Tibial nerve (tissue), 4 donors: ENCODE results near the gene APOL2.

Experiments
- EP300 ChIP-seq, 2 donors: sonication (generic); formaldehyde crosslinking; IDR thresholded peaks; one replicate each; pipeline ENCODE4 v1.6.1; 2017; ENCODE audit warnings: antibody characterized with exemption in 2 of 2, mild to moderate bottlenecking in 1 of 2
- TF ChIP-seq, protein P1 (sequence below), 5 experiments: fragments of 200-600 bp in 3 of 5; fragments of 450-650 bp in 2 of 5; sonication (generic) in 3 of 5; IDR thresholded peaks; one replicate each; pipeline ENCODE4 v1.5.1; 2016 to 2019; ENCODE audit warnings: antibody characterized with exemption in 5 of 5, mild to moderate bottlenecking in 3 of 5, moderate library complexity in 2 of 5

DNA sequence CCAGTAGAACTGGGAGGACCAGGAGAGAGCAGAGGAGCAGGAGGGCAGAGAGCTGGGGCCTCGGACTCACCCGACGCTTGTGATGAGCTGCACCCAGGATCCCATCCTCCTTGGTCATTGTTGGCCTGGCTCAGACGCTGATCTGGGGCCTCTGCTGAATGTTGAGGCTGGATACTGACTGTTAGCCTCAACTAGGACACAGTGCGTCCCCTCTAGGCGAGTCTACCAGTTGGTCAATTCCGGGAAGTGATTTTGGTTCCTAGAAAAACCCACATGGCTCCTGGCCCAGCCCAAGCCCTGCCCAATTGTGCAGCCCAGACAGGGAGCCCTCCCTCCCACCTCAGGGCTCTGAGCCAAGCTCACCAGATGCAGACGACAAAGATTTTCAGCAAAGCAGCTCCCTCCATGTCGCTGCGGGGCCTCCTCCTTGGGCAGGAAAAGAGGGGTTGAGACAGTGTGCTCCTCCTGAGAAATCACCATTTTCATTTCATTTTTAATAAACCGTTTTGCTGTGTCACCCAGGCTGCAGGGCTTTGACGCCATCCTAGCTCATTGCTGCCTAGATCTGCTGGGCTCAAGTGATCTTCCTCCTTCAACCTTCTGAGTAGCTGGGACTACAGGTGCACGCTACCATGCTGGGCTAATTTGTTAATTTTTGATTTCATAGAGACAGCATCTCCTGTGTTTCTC lies 37.6 kb downstream of the APOL2 start, which contains the start of gene APOL4:
- TF ChIP-seq, protein P1, sequence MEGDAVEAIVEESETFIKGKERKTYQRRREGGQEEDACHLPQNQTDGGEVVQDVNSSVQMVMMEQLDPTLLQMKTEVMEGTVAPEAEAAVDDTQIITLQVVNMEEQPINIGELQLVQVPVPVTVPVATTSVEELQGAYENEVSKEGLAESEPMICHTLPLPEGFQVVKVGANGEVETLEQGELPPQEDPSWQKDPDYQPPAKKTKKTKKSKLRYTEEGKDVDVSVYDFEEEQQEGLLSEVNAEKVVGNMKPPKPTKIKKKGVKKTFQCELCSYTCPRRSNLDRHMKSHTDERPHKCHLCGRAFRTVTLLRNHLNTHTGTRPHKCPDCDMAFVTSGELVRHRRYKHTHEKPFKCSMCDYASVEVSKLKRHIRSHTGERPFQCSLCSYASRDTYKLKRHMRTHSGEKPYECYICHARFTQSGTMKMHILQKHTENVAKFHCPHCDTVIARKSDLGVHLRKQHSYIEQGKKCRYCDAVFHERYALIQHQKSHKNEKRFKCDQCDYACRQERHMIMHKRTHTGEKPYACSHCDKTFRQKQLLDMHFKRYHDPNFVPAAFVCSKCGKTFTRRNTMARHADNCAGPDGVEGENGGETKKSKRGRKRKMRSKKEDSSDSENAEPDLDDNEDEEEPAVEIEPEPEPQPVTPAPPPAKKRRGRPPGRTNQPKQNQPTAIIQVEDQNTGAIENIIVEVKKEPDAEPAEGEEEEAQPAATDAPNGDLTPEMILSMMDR (IDR thresholded peaks at IDR 0.05) = no peak
- peak in 1 of 2 donors; percentile 59 for TF ChIP-seq EP300 (IDR thresholded peaks at IDR 0.05)
